ENCODE data around the gene CACNA2D3.

Gene CACNA2D3

GRCh38 chr3:54932606-54933005 is 810.3 kb downstream of the CACNA2D3 start:
- ChIA-PET POLR2A (no interaction called here), CTCF (no interaction called here)
- TF ChIP-seq CTBP1 (IDR thresholded peaks at IDR 0.05; ENCODE audit: borderline replicate concordance) (no peak), LEF1 (IDR thresholded peaks at IDR 0.05; ENCODE audit: borderline replicate concordance) (no peak), ARNT (IDR thresholded peaks at IDR 0.05) (no peak)
- no peak for DNase-seq (ENCODE audit: extremely low spot score)

GRCh38 chr3:54935869-54936268 is 813.5 kb downstream of the CACNA2D3 start:
- ChIA-PET POLR2A (no interaction called here), CTCF (interaction anchor here (0.5 kb wide), 1 partner anchor 436 kb away, joined by 3 read pairs; no protein-coding TSS in a partner anchor)
- no peak for DNase-seq (ENCODE audit: extremely low spot score)
- TF ChIP-seq CTBP1 (IDR thresholded peaks at IDR 0.05; ENCODE audit: borderline replicate concordance) (no peak), SUZ12 (IDR thresholded peaks at IDR 0.05) (no peak), ARNT (IDR thresholded peaks at IDR 0.05) (no peak), NFRKB (IDR thresholded peaks at IDR 0.05) (no peak), FOXA1 (IDR thresholded peaks at IDR 0.05) (no peak), TARDBP (IDR thresholded peaks at IDR 0.05) (no peak), FOXK2 (IDR thresholded peaks at IDR 0.05) (no peak)

- ChIA-PET POLR2A (no interaction called here), CTCF (no interaction called here)
- no peak for DNase-seq (ENCODE audit: extremely low spot score)
- TF ChIP-seq ARNT (IDR thresholded peaks at IDR 0.05) (no peak), TARDBP (IDR thresholded peaks at IDR 0.05) (no peak), SUZ12 (IDR thresholded peaks at IDR 0.05) (no peak), PKNOX1 (IDR thresholded peaks at IDR 0.05) (no peak), FOXK2 (IDR thresholded peaks at IDR 0.05) (no peak), FOXM1 (IDR thresholded peaks at IDR 0.05; ENCODE audit: borderline replicate concordance) (no peak), ELF4 (IDR thresholded peaks at IDR 0.05) (no peak), BHLHE40 (IDR thresholded peaks at IDR 0.05; ENCODE audit: borderline replicate concordance) (no peak), CTBP1 (IDR thresholded peaks at IDR 0.05; ENCODE audit: borderline replicate concordance) (no peak), ZNF384 (IDR thresholded peaks at IDR 0.05) (no peak), LEF1 (IDR thresholded peaks at IDR 0.05; ENCODE audit: borderline replicate concordance) (no peak)
Measured at GRCh38 chr3:54936561-54936960, 814.2 kb downstream of the CACNA2D3 start.

GRCh38 chr3:54939557-54940300 is 817.4 kb downstream of the CACNA2D3 start:
- no peak for DNase-seq (ENCODE audit: extremely low spot score)
- TF ChIP-seq HDGF (IDR thresholded peaks at IDR 0.05; ENCODE audit: borderline replicate concordance) (no peak), ZNF384 (IDR thresholded peaks at IDR 0.05) (no peak), TARDBP (IDR thresholded peaks at IDR 0.05) (no peak), FOXA1 (IDR thresholded peaks at IDR 0.05) (no peak), SUZ12 (IDR thresholded peaks at IDR 0.05) (no peak), FOXM1 (IDR thresholded peaks at IDR 0.05; ENCODE audit: borderline replicate concordance) (no peak), LEF1 (IDR thresholded peaks at IDR 0.05; ENCODE audit: borderline replicate concordance) (no peak)
- CTCF ChIA-PET = no interaction called here
- POLR2A ChIA-PET = no interaction called here

- ChIA-PET POLR2A (no interaction called here), CTCF (no interaction called here)
- no peak for DNase-seq (ENCODE audit: extremely low spot score)
- TF ChIP-seq HDGF (IDR thresholded peaks at IDR 0.05; ENCODE audit: borderline replicate concordance) = no peak
Measured at GRCh38 chr3:54940971-54941370, 818.6 kb downstream of the CACNA2D3 start.

DNA sequence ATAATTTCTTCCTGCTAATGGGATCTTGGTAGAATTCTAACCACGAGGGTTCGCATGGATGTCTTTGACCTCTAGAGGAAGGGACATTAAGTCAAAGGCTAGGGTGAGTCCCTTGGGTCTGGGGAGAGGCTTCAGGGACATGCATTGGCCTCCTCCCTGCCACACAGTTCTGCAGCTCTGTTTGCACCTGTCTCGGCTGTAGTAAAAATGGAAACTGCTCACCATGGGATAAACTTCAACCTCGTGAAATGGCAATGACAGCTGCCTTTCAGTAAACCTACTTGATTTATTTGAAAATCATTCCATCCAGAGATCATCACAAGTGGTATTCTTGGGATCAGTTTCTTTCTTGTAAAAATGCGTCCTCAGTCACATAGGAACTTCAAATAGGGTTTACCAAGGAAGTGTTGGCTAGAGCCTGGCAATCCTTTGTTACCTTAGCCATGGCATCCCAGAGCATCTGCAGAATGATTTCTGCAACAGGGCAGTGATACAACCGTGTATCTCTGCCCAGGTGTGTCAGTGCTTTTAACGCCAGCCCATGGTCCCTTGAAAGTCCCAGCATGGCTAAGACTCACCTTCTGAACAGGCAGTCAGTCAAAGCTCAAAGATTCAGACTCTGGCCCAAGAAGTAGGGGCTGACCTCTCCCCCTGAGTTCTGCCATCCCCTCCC is 819.5 kb downstream of the CACNA2D3 start:
- ChIA-PET POLR2A (no interaction called here), CTCF (no interaction called here)
- DNase-seq (ENCODE audit: extremely low spot score) = no peak
- TF ChIP-seq NFRKB (IDR thresholded peaks at IDR 0.05) = no peak
- TF ChIP-seq ARNT (IDR thresholded peaks at IDR 0.05) = no peak
- no peak for TF ChIP-seq PKNOX1 (IDR thresholded peaks at IDR 0.05)
- TF ChIP-seq L3MBTL2 (conservative IDR thresholded peaks at IDR 0.05) = no peak
- TF ChIP-seq CTBP1 (IDR thresholded peaks at IDR 0.05; ENCODE audit: borderline replicate concordance) = no peak
- no peak for TF ChIP-seq ELF4 (IDR thresholded peaks at IDR 0.05)
- no peak for TF ChIP-seq BHLHE40 (IDR thresholded peaks at IDR 0.05; ENCODE audit: borderline replicate concordance)

GRCh38 chr3:54949491-54950044 is 827.2 kb downstream of the CACNA2D3 start:
- DNase-seq (ENCODE audit: extremely low spot score) = no peak
- CTCF ChIA-PET = no interaction called here
- POLR2A ChIA-PET = no interaction called here
- no peak for TF ChIP-seq PKNOX1 (IDR thresholded peaks at IDR 0.05)
- TF ChIP-seq ARNT (IDR thresholded peaks at IDR 0.05) = no peak
- no peak for TF ChIP-seq BHLHE40 (IDR thresholded peaks at IDR 0.05; ENCODE audit: borderline replicate concordance)
- no peak for TF ChIP-seq L3MBTL2 (conservative IDR thresholded peaks at IDR 0.05)
- no peak for TF ChIP-seq NFRKB (IDR thresholded peaks at IDR 0.05)
- TF ChIP-seq SP1 (IDR thresholded peaks at IDR 0.05) = no peak
- TF ChIP-seq TARDBP (IDR thresholded peaks at IDR 0.05) = no peak
- TF ChIP-seq ZNF384 (IDR thresholded peaks at IDR 0.05) = no peak
- TF ChIP-seq FOXA1 (IDR thresholded peaks at IDR 0.05) = no peak
- TF ChIP-seq FOXM1 (IDR thresholded peaks at IDR 0.05; ENCODE audit: borderline replicate concordance) = no peak
- no peak for TF ChIP-seq SUZ12 (IDR thresholded peaks at IDR 0.05)
- TF ChIP-seq CTBP1 (IDR thresholded peaks at IDR 0.05; ENCODE audit: borderline replicate concordance) = no peak
- TF ChIP-seq HDGF (IDR thresholded peaks at IDR 0.05; ENCODE audit: borderline replicate concordance) = no peak
- no peak for TF ChIP-seq ELF4 (IDR thresholded peaks at IDR 0.05)
- no peak for TF ChIP-seq LEF1 (IDR thresholded peaks at IDR 0.05; ENCODE audit: borderline replicate concordance)

Measured in HEK293T (cell line).